ENCODE results near the gene BOD1L2. TPM values are rescaled to one million over a fixed set of nuclear protein-coding genes. Genes with fewer than 3 reads are reported as not detected.

The BOD1L2 gene
- polyA plus RNA-seq, 2 of the 4 experiments (the other 2 are of a cell fraction): not detected

DNA sequence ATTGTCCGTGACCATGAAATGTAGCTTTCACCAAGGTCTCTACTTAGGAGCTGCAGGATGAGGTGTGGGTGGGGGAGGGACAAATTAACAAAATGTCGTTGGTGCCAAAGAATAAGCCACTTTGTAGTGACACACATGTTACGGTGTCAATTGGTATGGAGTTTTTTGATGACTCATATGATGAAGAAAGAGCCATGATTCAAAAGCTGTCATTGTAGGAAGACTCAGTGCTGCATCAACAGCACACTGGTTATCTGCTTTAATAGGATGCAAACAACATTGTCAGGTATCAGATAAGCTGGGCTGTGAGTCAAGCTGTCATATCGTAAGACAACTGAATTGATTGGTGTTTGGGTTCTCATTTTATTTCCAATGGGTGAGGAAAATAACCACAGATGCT lies 36.6 kb upstream of the BOD1L2 start:
- Histone ChIP-seq H3K27ac (no peak overlapping the region), H3K9me3 (no peaks in the 10 kb centered on the region), H3K4me1 (no peaks in the 10 kb centered on the region), H3K4me3 (no peak overlapping the region), H3K4me2 (no peak overlapping the region)
- CTCF ChIA-PET: no interaction called here
- 14% methylated on average over 4 of the region's 4 CpGs for WGBS (ENCODE audit: missing lambda C conversion rate)
- TF ChIP-seq FOSL2 (IDR thresholded peaks at IDR 0.05) (no peak), FOSL2 (CRISPR knock-in tag; IDR thresholded peaks at IDR 0.05) (peak; percentile 41; the same call in 1 of the 2 replicates), CBX8 (IDR thresholded peaks at IDR 0.05) (no peak)
- no peak for DNase-seq (ENCODE audit: low read depth in 1 of 2, low spot score in 1 of 2)
- no peak for ATAC-seq
- POLR2A ChIA-PET: no interaction called here
- no peak for FAIRE-seq

DNA sequence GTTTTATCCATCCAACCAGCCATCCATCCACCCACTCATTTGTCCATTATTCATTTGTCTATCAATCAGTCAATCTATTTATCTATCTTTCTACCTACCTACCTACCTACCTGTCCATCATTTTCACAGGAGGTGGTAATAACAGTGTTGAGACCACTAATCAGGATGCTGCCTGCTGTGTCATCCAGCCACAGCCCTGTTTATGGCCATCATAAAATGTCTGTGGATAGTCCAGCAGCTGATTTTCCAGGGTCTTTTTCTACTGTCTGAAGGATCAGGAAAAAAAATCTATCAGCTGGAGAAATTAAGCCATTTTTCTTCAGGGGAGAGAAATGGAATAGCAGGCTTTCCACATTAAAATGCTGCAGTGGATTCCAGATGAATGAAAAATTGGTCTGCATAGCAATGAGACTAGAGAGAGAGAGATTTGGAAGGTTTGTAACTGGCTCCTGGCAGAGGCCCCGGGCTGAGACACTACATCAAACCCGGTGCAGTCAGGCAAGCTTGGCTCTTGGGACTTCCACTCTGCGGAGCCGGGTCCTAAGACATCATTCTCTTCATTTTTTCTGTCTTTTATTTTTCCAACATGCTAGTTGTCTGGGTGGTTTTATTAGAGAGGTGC lies 33.0 kb upstream of the BOD1L2 start:
- DNase-seq (ENCODE audit: low read depth in 1 of 2, low spot score in 1 of 2): no peak
- FAIRE-seq: no peak
- H3K4me1 ChIP-seq: no peaks in the 10 kb centered on the region
- CTCF ChIA-PET: no interaction called here
- no peak overlapping the region for H3K27ac ChIP-seq
- H3K4me2 ChIP-seq: no peak overlapping the region
- no peak for ATAC-seq
- POLR2A ChIA-PET: no interaction called here
- TF ChIP-seq USF2 (IDR thresholded peaks at IDR 0.05) (no peak), BHLHE40 (IDR thresholded peaks at IDR 0.05; ENCODE audit: low read depth, low read length) (no peak), TP53 (CRISPR knock-in tag; IDR thresholded peaks at IDR 0.05) (no peak), HOXB5 (CRISPR knock-in tag; IDR thresholded peaks at IDR 0.05) (no peak)
- no peaks in the 10 kb centered on the region for H3K9me3 ChIP-seq
- WGBS (ENCODE audit: missing lambda C conversion rate): 15% methylated on average over 4 of the region's 4 CpGs
- H3K4me3 ChIP-seq: no peak overlapping the region

DNA sequence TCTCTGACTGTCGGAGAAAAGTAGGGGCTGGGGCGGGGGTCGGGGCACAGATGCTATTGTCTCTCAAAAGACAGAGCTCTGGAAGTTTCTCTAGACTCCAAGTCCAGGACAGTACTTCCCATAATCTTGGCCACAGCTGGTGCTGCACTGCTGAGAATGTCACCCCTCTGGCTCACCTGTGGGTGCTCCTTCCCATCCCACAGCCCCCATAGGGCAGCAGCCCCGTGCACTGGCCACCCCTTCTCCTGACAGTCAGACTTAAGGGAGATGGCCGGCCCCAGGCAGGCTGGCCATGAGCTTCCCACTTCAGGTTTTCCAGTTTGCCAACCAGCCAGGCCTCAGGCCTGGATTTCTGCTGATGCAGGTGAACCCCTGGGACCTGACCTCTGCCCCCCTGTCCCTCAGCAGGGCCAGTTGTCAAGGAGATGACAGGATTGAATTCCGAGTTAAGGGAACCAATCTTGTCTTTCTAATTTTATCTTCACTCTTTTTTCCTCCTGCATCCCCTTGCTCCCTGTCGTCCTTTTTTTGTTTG lies 30.2 kb upstream of the BOD1L2 start:
- Histone ChIP-seq H3K4me3 (no peak overlapping the region), H3K9me3 (no peaks in the 10 kb centered on the region), H3K4me1 (no peaks in the 10 kb centered on the region), H3K4me2 (no peak overlapping the region), H3K27ac (no peak overlapping the region)
- no peak for TF ChIP-seq PHF8 (IDR thresholded peaks at IDR 0.05; ENCODE audit: borderline replicate concordance, low read depth)
- TF ChIP-seq MAFK (IDR thresholded peaks at IDR 0.05; ENCODE audit: partially characterized antibody): no peak
- no peak for TF ChIP-seq ELK1 (IDR thresholded peaks at IDR 0.05; ENCODE audit: low read depth, low read length)
- no peak for TF ChIP-seq CBX8 (IDR thresholded peaks at IDR 0.05)
- TF ChIP-seq FOXS1 (CRISPR knock-in tag; IDR thresholded peaks at IDR 0.05): no peak
- TF ChIP-seq SREBF2 (IDR thresholded peaks at IDR 0.05): no peak
- no peak for TF ChIP-seq BHLHE40 (IDR thresholded peaks at IDR 0.05; ENCODE audit: low read depth, low read length)
- TF ChIP-seq EHF (CRISPR knock-in tag; IDR thresholded peaks at IDR 0.05): no peak
- TF ChIP-seq PBX3 (IDR thresholded peaks at IDR 0.05): no peak
- no peak for TF ChIP-seq ZFP36 (IDR thresholded peaks at IDR 0.05; ENCODE audit: borderline replicate concordance, partially characterized antibody)
- TF ChIP-seq CHD4 (IDR thresholded peaks at IDR 0.05; ENCODE audit: borderline replicate concordance): no peak
- TF ChIP-seq POLR2A (IDR thresholded peaks at IDR 0.05; ENCODE audit: low read length): no peak
- no peak for TF ChIP-seq RFX5 (IDR thresholded peaks at IDR 0.05)
- WGBS (ENCODE audit: missing lambda C conversion rate): 11% methylated on average over 2 of the region's 7 CpGs
- POLR2A ChIA-PET: no interaction called here
- FAIRE-seq (no peak), DNase-seq (ENCODE audit: low read depth in 1 of 2, low spot score in 1 of 2) (no peak), ATAC-seq (no peak)
- CTCF ChIA-PET: interaction anchor here (1.3 kb wide), 1 partner anchor 321 kb away, joined by 4 read pairs; no protein-coding TSS in a partner anchor
